Measurements from ENCODE around the gene PLGRKT. TPM values are rescaled to one million over a fixed set of nuclear protein-coding genes. Genes with fewer than 3 reads are reported as not detected.
A peak's percentile ranks its signal among the peaks of the same experiment; 100 is the strongest.
"Not testable (repeated sequence)": the region's sequence is repeated elsewhere in the genome, so short reads cannot be mapped to it uniquely, and the experiment has no call there.

The PLGRKT gene
- total and polyA plus RNA-seq, 2 experiments from 2014 or later: 28.3 to 40.3 TPM

DNA sequence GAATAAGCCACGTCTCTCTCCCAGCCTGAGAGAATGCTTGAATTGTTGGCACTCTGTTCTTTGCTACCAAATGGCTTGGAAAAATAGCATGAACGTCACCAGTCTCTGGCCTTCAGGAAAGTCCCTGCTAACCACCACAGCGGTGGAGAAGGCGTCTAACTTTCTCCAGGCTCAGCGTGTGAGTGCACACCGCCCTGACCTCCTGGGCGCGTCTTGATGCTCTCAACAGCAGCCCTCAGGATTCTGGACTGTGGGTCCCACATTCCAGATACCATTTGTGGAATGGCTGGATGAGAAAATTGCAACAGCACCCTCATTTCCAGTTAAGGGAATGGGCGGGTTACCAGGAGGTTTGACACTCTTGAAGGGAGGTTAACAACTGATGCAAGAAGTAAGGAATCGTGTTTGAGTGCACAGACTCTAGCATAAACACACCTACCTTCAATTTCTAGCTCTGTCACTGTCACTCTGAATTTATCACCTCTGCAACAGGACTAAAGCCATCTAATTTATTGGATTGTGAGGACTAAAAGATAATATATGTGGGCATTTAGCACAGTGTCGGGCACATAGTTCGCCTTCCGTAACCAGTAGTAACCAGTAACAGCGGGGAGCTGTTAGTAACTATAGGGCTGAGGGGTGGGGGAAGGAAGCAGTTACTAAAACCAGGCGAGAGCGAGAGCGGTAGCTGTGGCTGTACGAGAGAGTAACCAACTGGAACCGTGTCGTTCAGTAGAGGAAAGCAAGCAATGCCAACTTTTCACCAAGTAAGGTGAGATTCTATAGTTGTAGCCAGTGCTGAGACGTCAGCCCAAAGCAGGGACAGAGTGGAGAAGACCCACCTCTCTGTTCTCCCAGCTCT lies 807 bp upstream of the PLGRKT start:
- Histone ChIP-seq H2AFZ (peak overlapping the region; percentile 84), H3F3A (ENCODE audit: insufficient read depth) (peaks cover 20% of the 10 kb centered on the region), H3K9me3 (ENCODE audit: low read depth) (no peaks in the 10 kb centered on the region), H3K79me2 (ENCODE audit: insufficient read depth) (no peaks in the 10 kb centered on the region), H3K9ac (peak overlapping the region; percentile 83), H3K9me2 (ENCODE audit: insufficient read depth) (no peaks in the 10 kb centered on the region), H3K4me3 (peak overlapping the region; percentile 77), H3K27me3 (replicated peaks; ENCODE audit: insufficient read depth) (no peaks in the 10 kb centered on the region), H3K36me3 (ENCODE audit: low read depth) (no peaks in the 10 kb centered on the region), H3K27ac (peak overlapping the region; percentile 81), H3K4me1 (ENCODE audit: insufficient read depth) (peaks cover 14% of the 10 kb centered on the region), H4K20me1 (ENCODE audit: insufficient read depth) (no peaks in the 10 kb centered on the region), H3K4me2 (ENCODE audit: unreplicated experiment) (peak overlapping the region; percentile 97)
- in situ Hi-C loops (cut with MboI): no loop called here
- peak; percentile 64 for DNase-seq
- WGBS, 2 experiments (ENCODE audit: low coverage in 1 of 2, low lambda C conversion rate in 2 of 2, missing lambda C conversion rate in 2 of 2): 67 to 69% methylated on average over 21 of the region's 21 CpGs
- no peak for TF ChIP-seq EZH2phosphoT487 (IDR thresholded peaks at IDR 0.05; ENCODE audit: insufficient read depth, low read depth)
- no peak for TF ChIP-seq EZH2 (IDR thresholded peaks at IDR 0.05; ENCODE audit: insufficient read depth, poor library complexity, severe bottlenecking)

DNA sequence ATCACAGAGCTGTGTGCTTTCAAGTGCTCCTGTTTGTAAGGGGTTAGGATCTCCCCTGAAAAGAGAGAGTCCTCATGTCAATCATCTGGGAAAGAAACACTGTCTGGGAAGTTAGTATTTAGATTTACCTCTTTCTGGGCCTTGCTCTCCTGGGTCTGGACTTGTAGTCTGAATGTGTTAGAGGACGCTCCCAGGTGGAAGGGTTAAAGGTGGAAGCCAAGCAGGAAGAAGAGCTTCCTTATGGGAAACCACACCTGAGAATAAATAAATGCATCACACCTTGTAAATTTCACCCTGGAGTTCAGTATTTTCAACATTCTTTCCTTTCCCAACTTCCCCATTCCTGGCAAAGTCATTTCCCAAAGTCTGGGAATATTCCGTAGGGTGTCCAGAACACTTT lies 1.3 kb downstream of the PLGRKT start:
- Histone ChIP-seq H3K79me2 (ENCODE audit: insufficient read depth) (no peaks in the 10 kb centered on the region), H3K27me3 (replicated peaks; ENCODE audit: insufficient read depth) (no peaks in the 10 kb centered on the region), H3K9me2 (ENCODE audit: insufficient read depth) (no peaks in the 10 kb centered on the region), H3K4me1 (ENCODE audit: insufficient read depth) (peaks cover 13% of the 10 kb centered on the region), H3F3A (ENCODE audit: insufficient read depth) (peaks cover 20% of the 10 kb centered on the region), H3K9ac (peak overlapping the region; percentile 83), H3K9me3 (ENCODE audit: low read depth) (no peaks in the 10 kb centered on the region), H2AFZ (no peak overlapping the region), H3K27ac (no peak overlapping the region; the same call in 1 of the 2 replicates), H4K20me1 (ENCODE audit: insufficient read depth) (no peaks in the 10 kb centered on the region), H3K4me3 (peak overlapping the region; percentile 77), H3K36me3 (ENCODE audit: low read depth) (0 out of 2 replicates have a peak, but pooled peaks cover 3% of the 10 kb centered on the region), H3K4me2 (ENCODE audit: unreplicated experiment) (peak overlapping the region; percentile 97)
- in situ Hi-C loops (cut with MboI): no loop called here
- no peak for TF ChIP-seq EZH2 (IDR thresholded peaks at IDR 0.05; ENCODE audit: insufficient read depth, poor library complexity, severe bottlenecking)
- TF ChIP-seq EZH2phosphoT487 (IDR thresholded peaks at IDR 0.05; ENCODE audit: insufficient read depth, low read depth): no peak
- no peak for DNase-seq
- WGBS, 2 experiments (ENCODE audit: low coverage in 1 of 2, low lambda C conversion rate in 2 of 2, missing lambda C conversion rate in 2 of 2): 63 to 67% methylated on average over 2 of the region's 2 CpGs

DNA sequence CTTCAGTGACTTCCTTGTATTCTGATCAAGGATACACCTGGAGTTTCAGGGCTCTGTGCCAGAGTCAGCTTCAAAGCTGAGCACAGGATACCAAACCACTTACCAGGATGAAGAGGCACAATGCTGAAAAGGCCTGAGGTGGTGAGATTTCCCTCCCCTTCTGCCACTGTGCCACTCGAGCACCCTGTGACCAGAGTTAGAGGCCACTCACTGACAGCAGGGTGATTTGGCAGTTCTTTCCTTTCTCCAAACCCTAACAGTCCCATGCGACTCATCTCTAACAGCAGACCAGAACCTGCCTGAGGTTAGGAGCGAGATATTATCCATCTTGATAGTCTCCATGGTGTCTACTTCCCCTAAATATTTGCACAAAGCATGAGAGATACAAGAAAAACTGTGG lies 1.8 kb downstream of the PLGRKT start:
- Histone ChIP-seq H3K4me1 (ENCODE audit: insufficient read depth) (peaks cover 10% of the 10 kb centered on the region; the same call in 1 of the 2 replicates), H3K36me3 (ENCODE audit: low read depth) (0 out of 2 replicates have a peak, but pooled peaks cover 3% of the 10 kb centered on the region), H3K79me2 (ENCODE audit: insufficient read depth) (no peaks in the 10 kb centered on the region), H3F3A (ENCODE audit: insufficient read depth) (peaks cover 20% of the 10 kb centered on the region), H3K9ac (no peak overlapping the region), H3K27ac (no peak overlapping the region), H3K9me3 (ENCODE audit: low read depth) (no peaks in the 10 kb centered on the region), H3K4me3 (no peak overlapping the region), H3K9me2 (ENCODE audit: insufficient read depth) (no peaks in the 10 kb centered on the region), H2AFZ (no peak overlapping the region), H3K27me3 (replicated peaks; ENCODE audit: insufficient read depth) (no peaks in the 10 kb centered on the region), H3K4me2 (ENCODE audit: unreplicated experiment) (no peak overlapping the region), H4K20me1 (ENCODE audit: insufficient read depth) (no peaks in the 10 kb centered on the region)
- TF ChIP-seq EZH2phosphoT487 (IDR thresholded peaks at IDR 0.05; ENCODE audit: insufficient read depth, low read depth) (no peak), EZH2 (IDR thresholded peaks at IDR 0.05; ENCODE audit: insufficient read depth, poor library complexity, severe bottlenecking) (no peak)
- in situ Hi-C loops (cut with MboI): no loop called here
- WGBS, 2 experiments (ENCODE audit: low coverage in 1 of 2, low lambda C conversion rate in 2 of 2, missing lambda C conversion rate in 2 of 2): 71 to 75% methylated on average over 3 of the region's 3 CpGs
- peak; percentile 24 for DNase-seq

DNA sequence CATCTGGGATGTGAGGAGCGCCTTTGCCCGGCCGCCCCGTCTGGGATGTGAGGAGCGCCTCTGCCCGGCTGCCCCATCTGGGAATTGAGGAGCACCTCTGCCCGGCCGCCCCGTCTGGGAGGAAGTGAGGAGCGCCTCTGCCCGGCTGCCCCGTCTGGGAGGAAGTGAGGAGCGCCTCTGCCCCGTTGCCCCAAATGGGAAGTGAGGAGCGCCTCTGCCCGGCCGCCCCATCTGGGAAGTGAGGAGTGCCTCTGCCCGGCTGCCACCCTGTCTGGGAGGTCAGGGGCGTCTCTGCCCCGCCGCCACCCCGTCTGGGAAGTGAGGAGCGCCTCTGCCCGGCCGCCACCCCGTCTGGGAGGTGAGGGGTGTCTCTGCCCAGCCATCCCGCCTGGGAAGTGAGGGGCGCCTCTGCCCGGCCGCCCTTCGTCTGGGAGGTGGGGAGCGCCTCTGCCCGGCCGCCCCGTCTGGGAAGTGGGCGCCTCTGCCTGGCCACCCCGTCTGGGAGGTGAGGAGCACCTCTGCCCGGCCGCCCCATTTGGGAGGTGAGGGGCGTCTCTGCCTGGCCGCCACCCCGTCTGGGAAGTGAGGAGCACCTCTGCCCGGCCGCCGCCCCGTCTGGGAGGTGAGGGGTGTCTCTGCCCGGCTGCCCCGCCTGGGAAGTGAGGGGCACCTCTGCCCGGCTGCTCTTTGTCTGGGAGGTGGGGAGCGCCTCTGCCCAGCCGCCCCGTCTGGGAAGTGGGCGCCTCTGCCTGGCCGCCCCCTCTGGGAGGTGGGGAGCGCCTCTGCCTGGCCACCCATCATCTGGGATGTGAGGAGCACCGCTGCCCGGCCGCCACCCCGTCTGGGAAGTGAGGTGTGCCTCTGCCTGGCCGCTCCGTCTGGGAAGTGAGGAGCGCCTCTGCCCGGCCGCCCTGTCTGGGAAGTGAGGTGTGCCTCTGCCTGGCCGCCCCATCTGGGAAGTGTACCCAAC lies 3.6 kb downstream of the PLGRKT start:
- in situ Hi-C loops (cut with MboI); H3K4me1 ChIP-seq (ENCODE audit: insufficient read depth); H3K27ac ChIP-seq; H4K20me1 ChIP-seq (ENCODE audit: insufficient read depth); H3K36me3 ChIP-seq (ENCODE audit: low read depth); H3K9me2 ChIP-seq (ENCODE audit: insufficient read depth); H3K4me2 ChIP-seq (ENCODE audit: unreplicated experiment); H3K27me3 ChIP-seq (replicated peaks; ENCODE audit: insufficient read depth); DNase-seq; H2AFZ ChIP-seq; H3K9ac ChIP-seq; H3K9me3 ChIP-seq (ENCODE audit: low read depth); H3K4me3 ChIP-seq; H3K79me2 ChIP-seq (ENCODE audit: insufficient read depth): not testable (repeated sequence)
- H3F3A ChIP-seq (ENCODE audit: insufficient read depth): peaks cover 20% of the 10 kb centered on the region
- WGBS, 2 experiments (ENCODE audit: low coverage in 1 of 2, low lambda C conversion rate in 2 of 2, missing lambda C conversion rate in 2 of 2): 96 to 98% methylated on average over 12 to 64 of the region's 65 CpGs

DNA sequence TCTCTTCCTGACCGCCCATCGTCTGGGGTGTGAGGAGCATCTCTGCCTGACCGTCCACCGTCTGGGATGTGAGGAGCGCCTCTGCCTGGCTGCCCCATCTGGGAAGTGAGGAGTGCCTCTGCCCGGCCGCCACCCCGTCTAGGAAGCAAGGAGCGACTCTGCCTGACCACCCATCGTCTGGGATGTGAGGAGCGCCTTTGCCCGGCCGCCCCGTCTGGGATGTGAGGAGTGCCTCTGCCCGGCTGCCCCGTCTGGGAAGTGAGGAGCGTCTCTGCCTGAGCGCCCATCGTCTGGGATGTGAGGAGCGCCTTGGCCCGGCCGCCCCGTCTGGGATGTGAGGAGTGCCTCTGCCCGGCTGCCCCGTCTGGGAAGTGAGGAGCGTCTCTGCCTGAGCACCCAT lies 4.4 kb downstream of the PLGRKT start:
- H3K9ac ChIP-seq; H3K4me3 ChIP-seq; H4K20me1 ChIP-seq (ENCODE audit: insufficient read depth); H2AFZ ChIP-seq; H3K36me3 ChIP-seq (ENCODE audit: low read depth); DNase-seq; H3K9me2 ChIP-seq (ENCODE audit: insufficient read depth); H3K9me3 ChIP-seq (ENCODE audit: low read depth); H3K4me2 ChIP-seq (ENCODE audit: unreplicated experiment); H3K79me2 ChIP-seq (ENCODE audit: insufficient read depth); in situ Hi-C loops (cut with MboI); H3K4me1 ChIP-seq (ENCODE audit: insufficient read depth); H3K27me3 ChIP-seq (replicated peaks; ENCODE audit: insufficient read depth); H3K27ac ChIP-seq: not testable (repeated sequence)
- H3F3A ChIP-seq (ENCODE audit: insufficient read depth): peaks cover 17% of the 10 kb centered on the region
- 86 to 89% methylated on average over 11 to 26 of the region's 26 CpGs for WGBS, 2 experiments (ENCODE audit: low coverage in 1 of 2, low lambda C conversion rate in 2 of 2, missing lambda C conversion rate in 2 of 2)

DNA sequence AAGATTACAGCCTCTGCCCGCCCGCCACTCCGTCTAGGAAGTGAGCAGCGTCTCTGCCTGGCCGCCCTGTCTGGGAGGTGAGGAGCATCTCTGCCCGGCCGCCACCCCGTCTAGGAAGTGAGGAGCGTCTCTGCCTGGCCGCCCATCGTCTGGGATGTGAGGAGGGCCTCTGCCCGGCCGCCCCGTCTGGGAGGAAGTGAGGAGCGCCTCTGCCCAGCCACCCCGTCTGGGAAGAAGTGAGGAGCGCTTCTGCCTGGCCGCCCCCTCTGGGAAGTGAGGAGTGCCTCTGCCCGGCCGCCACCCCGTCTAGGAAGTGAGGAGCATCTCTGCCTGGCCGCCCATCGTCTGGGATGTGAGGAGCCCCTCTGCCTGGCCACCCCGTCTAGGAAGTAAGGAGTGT lies 4.8 kb downstream of the PLGRKT start:
- H3K9ac ChIP-seq; DNase-seq; H3K27ac ChIP-seq; H3K4me3 ChIP-seq; in situ Hi-C loops (cut with MboI); H4K20me1 ChIP-seq (ENCODE audit: insufficient read depth); H3K27me3 ChIP-seq (replicated peaks; ENCODE audit: insufficient read depth); H3K9me2 ChIP-seq (ENCODE audit: insufficient read depth); H3K36me3 ChIP-seq (ENCODE audit: low read depth); H3K79me2 ChIP-seq (ENCODE audit: insufficient read depth); H3K4me2 ChIP-seq (ENCODE audit: unreplicated experiment); H3K4me1 ChIP-seq (ENCODE audit: insufficient read depth); H2AFZ ChIP-seq; H3K9me3 ChIP-seq (ENCODE audit: low read depth): not testable (repeated sequence)
- H3F3A ChIP-seq (ENCODE audit: insufficient read depth): peaks cover 13% of the 10 kb centered on the region
- WGBS, 2 experiments (ENCODE audit: low coverage in 1 of 2, low lambda C conversion rate in 2 of 2, missing lambda C conversion rate in 2 of 2): 95 to 98% methylated on average over 8 to 22 of the region's 24 CpGs

All from GM23248 (cell line).